ENCODE measurements around the gene PREX1.

PREX1 gene

GRCh38 chr20:48791666-48792071 lies 36.1 kb downstream of the PREX1 start:
- no peaks in the 10 kb centered on the region for H3K9me3 Mint-ChIP-seq
- H3K4me3 Mint-ChIP-seq, result no peak overlapping the region
- peaks cover 71% of the 10 kb centered on the region for H3K4me1 Mint-ChIP-seq (ENCODE audit: low read depth)
- peak overlapping the region; percentile 61 for H3K27ac Mint-ChIP-seq
- peaks cover 4% of the 10 kb centered on the region for H3K36me3 Mint-ChIP-seq (ENCODE audit: low read depth)
- no peak for DNase-seq
- no peaks in the 10 kb centered on the region for H3K27me3 Mint-ChIP-seq

GRCh38 chr20:48791014-48791413 lies 36.8 kb downstream of the PREX1 start:
- no peak overlapping the region for H3K4me3 Mint-ChIP-seq
- H3K27me3 Mint-ChIP-seq, result no peaks in the 10 kb centered on the region
- H3K9me3 Mint-ChIP-seq, result no peaks in the 10 kb centered on the region
- no peak for DNase-seq
- H3K27ac Mint-ChIP-seq, result peak overlapping the region; percentile 61
- H3K4me1 Mint-ChIP-seq (ENCODE audit: low read depth), result peaks cover 73% of the 10 kb centered on the region
- peaks cover 4% of the 10 kb centered on the region for H3K36me3 Mint-ChIP-seq (ENCODE audit: low read depth)

DNA sequence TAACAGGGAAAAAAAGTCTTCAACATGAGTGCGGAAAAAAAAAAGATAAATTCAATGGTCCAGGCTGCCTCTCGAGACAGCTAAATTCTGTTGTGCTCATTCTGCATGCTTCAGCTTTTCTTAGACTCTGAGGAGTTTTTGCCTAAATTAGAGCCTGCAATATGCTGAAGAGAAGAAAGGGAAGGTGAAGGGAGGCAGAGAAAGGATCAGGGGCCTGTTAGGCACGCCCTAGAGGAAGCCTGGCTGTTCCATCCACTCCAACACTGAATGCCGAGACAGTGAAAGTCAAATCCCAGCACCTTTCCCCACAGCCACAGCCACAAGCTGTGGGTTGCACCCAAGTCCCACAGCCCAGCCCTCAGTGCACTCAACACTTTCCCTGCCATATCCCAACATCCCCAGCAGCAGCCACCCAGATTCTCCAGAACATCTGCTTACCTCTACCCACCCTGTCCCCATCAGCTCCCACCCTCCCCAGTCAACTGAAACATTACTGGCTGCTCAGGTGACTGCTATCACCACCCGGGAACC lies 37.3 kb downstream of the PREX1 start:
- Mint-ChIP-seq H3K4me1 (ENCODE audit: low read depth) (peaks cover 70% of the 10 kb centered on the region), H3K27ac (peak overlapping the region; percentile 84), H3K27me3 (no peaks in the 10 kb centered on the region), H3K9me3 (no peaks in the 10 kb centered on the region), H3K36me3 (ENCODE audit: low read depth) (peaks cover 4% of the 10 kb centered on the region), H3K4me3 (no peak overlapping the region)
- DNase-seq, result no peak

DNA sequence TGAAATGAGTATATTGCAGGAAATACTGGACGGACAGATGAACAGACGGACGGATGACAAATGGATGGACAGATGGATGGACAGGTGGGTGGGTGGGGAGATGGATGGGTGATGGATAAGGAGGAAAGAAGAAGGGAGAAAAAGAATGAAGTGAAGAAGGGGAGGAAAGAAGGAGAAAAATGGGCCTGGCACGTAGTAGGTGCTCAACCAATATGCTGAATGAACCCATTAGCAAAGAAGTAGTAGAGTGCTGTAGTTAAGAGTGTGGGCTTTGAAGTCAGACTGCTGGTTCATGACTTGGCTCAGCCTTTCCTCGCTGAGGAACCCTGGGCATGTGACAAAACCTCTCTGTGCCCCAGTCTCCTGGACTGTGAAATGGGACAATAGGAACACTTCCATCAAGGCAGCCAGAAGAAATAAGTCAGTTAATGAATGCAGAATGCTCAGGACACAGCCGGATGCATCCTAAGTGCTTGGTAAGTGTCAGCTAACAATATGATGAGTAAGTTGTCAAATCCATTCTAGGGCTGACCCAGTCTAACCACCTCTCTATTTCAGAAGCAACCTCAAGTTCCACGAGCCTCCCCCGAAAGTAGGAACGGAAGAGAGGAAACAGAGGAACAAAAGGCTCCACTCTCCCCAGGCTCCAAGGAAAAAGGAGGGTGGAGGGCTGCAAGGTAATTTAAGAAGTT lies 37.9 kb downstream of the PREX1 start:
- Mint-ChIP-seq H3K4me1 (ENCODE audit: low read depth) (peaks cover 64% of the 10 kb centered on the region), H3K4me3 (no peak overlapping the region), H3K27ac (peak overlapping the region; percentile 84), H3K27me3 (no peaks in the 10 kb centered on the region), H3K9me3 (no peaks in the 10 kb centered on the region), H3K36me3 (ENCODE audit: low read depth) (peaks cover 7% of the 10 kb centered on the region)
- DNase-seq, result no peak

DNA sequence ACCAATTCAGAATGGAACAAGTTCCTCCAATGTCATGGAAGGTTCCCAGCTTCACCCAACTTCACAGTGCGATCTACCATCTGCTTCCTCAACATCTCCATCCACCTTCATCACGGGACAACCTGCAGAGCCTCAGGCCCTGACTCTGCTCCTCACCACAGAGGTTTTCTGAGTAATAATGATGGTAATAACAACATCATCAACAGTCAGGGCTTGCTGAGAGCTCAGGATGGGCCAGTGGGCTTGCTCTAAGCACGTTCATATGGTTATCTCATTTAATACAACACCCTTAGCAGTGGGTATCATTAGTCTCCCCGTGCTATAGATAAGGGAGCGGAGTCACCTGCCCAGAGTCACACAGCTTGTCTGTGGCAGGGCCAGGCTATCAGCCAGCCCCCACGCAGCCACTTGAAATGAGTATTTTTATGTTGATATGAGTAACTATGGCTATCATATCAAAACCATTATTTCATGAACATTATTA lies 38.6 kb downstream of the PREX1 start:
- Mint-ChIP-seq H3K27me3 (no peaks in the 10 kb centered on the region), H3K27ac (peak overlapping the region; percentile 84), H3K4me1 (ENCODE audit: low read depth) (peaks cover 60% of the 10 kb centered on the region), H3K9me3 (no peaks in the 10 kb centered on the region), H3K36me3 (ENCODE audit: low read depth) (peaks cover 8% of the 10 kb centered on the region), H3K4me3 (no peak overlapping the region)
- no peak for DNase-seq

- DNase-seq, result no peak
- Mint-ChIP-seq H3K4me3 (no peak overlapping the region), H3K27me3 (no peaks in the 10 kb centered on the region)
Measured at GRCh38 chr20:48788486-48789072, 39.2 kb downstream of the PREX1 start.

DNA sequence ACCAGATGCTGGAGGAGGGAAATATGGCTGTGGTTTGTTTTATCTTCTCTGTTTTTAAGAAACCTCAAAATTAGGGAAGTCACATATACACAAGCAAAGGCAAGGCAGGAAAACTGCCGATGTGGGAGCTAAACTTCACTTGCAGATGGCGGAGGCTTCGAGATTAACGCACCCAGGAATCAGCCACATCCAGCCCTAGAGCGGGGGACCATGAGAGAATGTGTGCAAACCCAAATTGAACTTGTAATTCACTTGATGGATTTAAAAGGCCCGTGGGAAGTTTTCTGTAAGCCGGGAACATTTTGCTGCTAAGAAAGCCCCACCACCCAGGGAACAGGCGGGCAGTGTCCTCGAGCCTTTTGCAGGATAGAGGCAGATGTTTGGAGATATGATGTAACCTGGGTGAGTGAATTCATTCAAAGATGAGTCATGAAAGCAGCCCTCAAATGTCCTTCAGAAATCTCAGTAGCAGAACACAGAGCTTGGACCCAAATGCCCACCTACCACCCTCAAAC lies 39.9 kb downstream of the PREX1 start:
- Mint-ChIP-seq H3K4me3 (no peak overlapping the region), H3K36me3 (ENCODE audit: low read depth) (peaks cover 8% of the 10 kb centered on the region), H3K27me3 (no peaks in the 10 kb centered on the region), H3K4me1 (ENCODE audit: low read depth) (peaks cover 54% of the 10 kb centered on the region), H3K9me3 (no peaks in the 10 kb centered on the region), H3K27ac (peak overlapping the region; percentile 84)
- no peak for DNase-seq

More at GRCh38 chr20:48788486-48789072, 39.2 kb downstream of the PREX1 start:
- no peaks in the 10 kb centered on the region for H3K9me3 Mint-ChIP-seq
- H3K27ac Mint-ChIP-seq, result peak overlapping the region; percentile 84
- H3K36me3 Mint-ChIP-seq (ENCODE audit: low read depth), result peaks cover 8% of the 10 kb centered on the region
- H3K4me1 Mint-ChIP-seq (ENCODE audit: low read depth), result peaks cover 54% of the 10 kb centered on the region

- no peaks in the 10 kb centered on the region for H3K9me3 Mint-ChIP-seq
- no peak for DNase-seq
- H3K27me3 Mint-ChIP-seq, result no peaks in the 10 kb centered on the region
- peak overlapping the region; percentile 84 for H3K27ac Mint-ChIP-seq
- H3K4me3 Mint-ChIP-seq, result no peak overlapping the region
- peaks cover 8% of the 10 kb centered on the region for H3K36me3 Mint-ChIP-seq (ENCODE audit: low read depth)
- peaks cover 54% of the 10 kb centered on the region for H3K4me1 Mint-ChIP-seq (ENCODE audit: low read depth)
Measured at GRCh38 chr20:48786951-48787705, 40.7 kb downstream of the PREX1 start.

DNA sequence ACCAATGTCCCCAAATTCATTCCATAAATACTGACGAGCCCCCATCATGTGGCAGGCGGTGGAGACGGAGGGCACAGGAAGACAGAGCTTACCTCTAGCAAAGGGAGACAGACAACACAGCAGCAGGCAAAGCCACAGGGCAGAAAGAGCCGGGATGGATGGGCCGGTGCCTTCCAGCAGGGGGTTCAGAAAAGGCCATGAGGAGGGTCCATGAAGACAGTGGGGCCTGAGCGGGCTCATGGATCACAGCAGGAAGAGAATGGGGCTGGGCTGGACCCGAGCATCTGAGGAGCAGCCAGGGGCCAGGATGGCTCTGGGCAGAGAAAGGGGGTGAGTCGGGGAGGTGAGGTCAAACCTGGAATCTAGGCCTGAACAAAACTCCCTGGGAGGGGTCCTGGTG lies 42.0 kb downstream of the PREX1 start:
- H3K27ac Mint-ChIP-seq, result no peak overlapping the region
- DNase-seq, result no peak
- peaks cover 12% of the 10 kb centered on the region for H3K36me3 Mint-ChIP-seq (ENCODE audit: low read depth)
- no peaks in the 10 kb centered on the region for H3K9me3 Mint-ChIP-seq
- H3K27me3 Mint-ChIP-seq, result no peaks in the 10 kb centered on the region
- no peak overlapping the region for H3K4me3 Mint-ChIP-seq
- H3K4me1 Mint-ChIP-seq (ENCODE audit: low read depth), result peaks cover 44% of the 10 kb centered on the region

DNA sequence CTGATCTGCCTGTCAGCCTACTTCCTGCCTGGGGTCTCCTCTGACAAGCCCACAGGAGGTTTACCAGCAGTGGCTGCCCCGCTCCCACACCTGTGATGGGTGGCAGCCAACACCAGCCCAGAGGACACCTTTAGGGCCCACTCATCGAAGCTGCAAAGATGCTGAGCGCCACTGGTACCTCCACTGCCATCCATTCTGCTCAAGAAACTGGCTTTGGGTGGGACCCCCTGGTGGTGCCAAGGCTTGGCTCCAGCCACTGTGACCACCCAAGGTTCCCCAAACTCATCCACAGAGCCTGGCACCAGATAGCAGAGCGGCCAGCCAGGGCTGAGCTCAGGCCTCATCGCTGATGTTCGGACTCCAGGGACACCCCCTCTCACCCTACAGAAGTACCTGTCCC lies 42.5 kb downstream of the PREX1 start:
- Mint-ChIP-seq H3K4me3 (peak overlapping the region; percentile 57), H3K27me3 (no peaks in the 10 kb centered on the region), H3K9me3 (no peaks in the 10 kb centered on the region), H3K4me1 (ENCODE audit: low read depth) (peaks cover 44% of the 10 kb centered on the region), H3K36me3 (ENCODE audit: low read depth) (peaks cover 12% of the 10 kb centered on the region), H3K27ac (no peak overlapping the region)
- DNase-seq, result no peak

GRCh38 chr20:48784273-48784641 lies 43.5 kb downstream of the PREX1 start:
- Mint-ChIP-seq H3K4me3 (peak overlapping the region; percentile 57), H3K9me3 (peaks cover 3% of the 10 kb centered on the region), H3K36me3 (ENCODE audit: low read depth) (peaks cover 12% of the 10 kb centered on the region), H3K4me1 (ENCODE audit: low read depth) (peaks cover 43% of the 10 kb centered on the region), H3K27ac (no peak overlapping the region), H3K27me3 (no peaks in the 10 kb centered on the region)
- no peak for DNase-seq

DNA sequence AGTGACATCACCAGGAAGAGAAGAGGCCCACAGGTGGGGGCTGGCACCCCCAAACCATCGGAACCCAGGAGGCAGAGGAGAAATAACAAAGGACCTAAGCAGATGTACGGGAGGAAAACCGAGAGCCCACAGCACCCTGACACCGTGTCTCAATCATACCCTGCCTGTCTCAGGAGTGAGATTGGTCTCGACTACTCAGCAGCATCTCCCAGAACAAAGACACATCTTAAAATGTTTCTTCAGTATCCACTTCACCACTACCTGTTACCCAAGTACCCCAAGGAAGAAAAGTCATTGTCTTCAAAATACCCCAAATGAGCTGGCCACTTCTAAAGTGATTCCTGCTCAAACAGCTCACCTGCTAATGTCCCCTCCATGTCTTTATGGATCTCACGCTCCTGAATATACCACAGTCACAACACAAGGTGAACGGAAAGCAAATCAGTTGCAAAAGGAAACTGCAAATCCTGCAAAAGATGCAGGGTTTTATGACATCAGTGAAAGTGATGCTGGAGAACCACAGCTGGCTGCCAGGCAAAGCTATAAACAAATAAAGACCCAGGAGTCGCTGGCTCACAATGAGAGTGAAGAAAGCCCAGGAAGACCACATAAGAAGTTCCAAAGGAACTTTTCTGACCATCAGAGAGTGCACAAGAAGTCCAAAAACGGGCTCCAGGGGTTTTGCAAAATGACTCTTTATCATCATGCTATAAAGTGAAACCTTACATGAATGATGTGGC lies 44.1 kb downstream of the PREX1 start:
- peaks cover 3% of the 10 kb centered on the region for H3K9me3 Mint-ChIP-seq
- no peak overlapping the region for H3K27ac Mint-ChIP-seq
- H3K4me3 Mint-ChIP-seq, result no peak overlapping the region
- peaks cover 43% of the 10 kb centered on the region for H3K4me1 Mint-ChIP-seq (ENCODE audit: low read depth)
- DNase-seq, result no peak
- H3K36me3 Mint-ChIP-seq (ENCODE audit: low read depth), result peaks cover 12% of the 10 kb centered on the region
- H3K27me3 Mint-ChIP-seq, result no peaks in the 10 kb centered on the region

- Mint-ChIP-seq H3K36me3 (ENCODE audit: low read depth) (peaks cover 13% of the 10 kb centered on the region), H3K27me3 (no peaks in the 10 kb centered on the region), H3K9me3 (peaks cover 3% of the 10 kb centered on the region), H3K27ac (no peak overlapping the region), H3K4me3 (no peak overlapping the region), H3K4me1 (ENCODE audit: low read depth) (peaks cover 38% of the 10 kb centered on the region)
- no peak for DNase-seq
Measured at GRCh38 chr20:48782901-48783308, 44.9 kb downstream of the PREX1 start.

DNA sequence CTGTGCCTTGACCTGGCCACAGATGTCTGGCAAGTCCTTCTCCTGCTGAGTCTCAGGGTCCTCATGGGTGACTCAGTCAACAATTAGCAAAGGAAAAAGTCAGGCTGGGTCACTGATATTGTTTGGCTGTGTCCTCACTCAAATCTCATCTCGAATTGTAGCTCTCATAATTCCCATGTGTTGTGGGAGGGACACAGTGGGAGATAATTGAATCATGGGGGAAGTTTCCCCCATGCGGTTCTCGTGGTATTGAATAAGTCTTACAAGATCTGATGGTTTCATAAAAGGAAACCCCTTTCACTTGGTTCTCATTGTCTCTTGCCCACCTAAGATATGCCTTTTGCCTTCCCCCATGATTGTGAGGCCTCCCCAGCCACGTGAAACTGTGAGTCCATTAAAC lies 45.7 kb downstream of the PREX1 start:
- no peak for DNase-seq
- Mint-ChIP-seq H3K27me3 (no peaks in the 10 kb centered on the region), H3K9me3 (peaks cover 3% of the 10 kb centered on the region), H3K4me1 (ENCODE audit: low read depth) (peaks cover 37% of the 10 kb centered on the region), H3K4me3 (no peak overlapping the region), H3K27ac (no peak overlapping the region), H3K36me3 (ENCODE audit: low read depth) (peaks cover 20% of the 10 kb centered on the region)
